GM19324 (cell line): ENCODE data around the gene WDR72.

ENCODE experiments used
- ATAC-seq: cut with Tn5 transposase; IDR thresholded peaks from one replicate; pipeline ENCODE4 v1.9.1; 2021; ENCODE audit warnings: mild to moderate bottlenecking, moderate library complexity; ENCODE audit not compliant: unreplicated experiment, low FRiP score

Gene WDR72

GRCh38 chr15:53472210-53472609 is 287.3 kb downstream of the WDR72 start:
- ATAC-seq, result no peak

GRCh38 chr15:53470743-53471142 is 288.7 kb downstream of the WDR72 start:
- ATAC-seq, result no peak

- no peak for ATAC-seq
Observed at GRCh38 chr15:53469422-53469821, 290.0 kb downstream of the WDR72 start.
